MM.1S (cell line): ENCODE measurements around the gene TTLL6.

Source experiments
- DNase-seq: peaks from one replicate; pipeline ENCODE4 v3.0.0-alpha.2; 2015
- H2AFZ ChIP-seq: fragments of 300-600 bp; sonication (generic); 2 replicates; pipeline ENCODE4 v1.6.0; 2016; ENCODE audit warnings: antibody characterized with exemption, low read length
- H3F3A ChIP-seq: fragments of 300-600 bp; sonication (generic); 2 replicates; pipeline ENCODE4 v1.6.1; 2016; ENCODE audit warnings: mild to moderate bottlenecking, antibody characterized with exemption, low read length, moderate library complexity, mixed read lengths; ENCODE audit not compliant: insufficient read depth
- H3K27ac ChIP-seq: fragments of 300-600 bp; sonication (generic); 2 replicates; pipeline ENCODE4 v1.5.1; 2016; ENCODE audit warnings: mild to moderate bottlenecking, low read length
- H3K27me3 ChIP-seq: fragments of 300-600 bp; sonication (generic); replicated peaks from 2 replicates; pipeline ENCODE4 v1.6.0; 2016; ENCODE audit warnings: low read length; ENCODE audit not compliant: insufficient read depth
- H3K36me3 ChIP-seq: fragments of 300-600 bp; sonication (generic); replicated peaks from 2 replicates; pipeline ENCODE4 v1.6.1; 2016; ENCODE audit warnings: mild to moderate bottlenecking, low read length, mixed read lengths; ENCODE audit not compliant: insufficient read depth
- H3K4me1 ChIP-seq: fragments of 300-600 bp; sonication (generic); 2 replicates; pipeline ENCODE4 v1.6.1; 2016; ENCODE audit warnings: low read length, mixed read lengths
- H3K4me2 ChIP-seq: fragments of 300-600 bp; sonication (generic); 2 replicates; pipeline ENCODE4 v1.6.0; 2016; ENCODE audit warnings: low read depth, low read length
- H3K4me3 ChIP-seq: fragments of 300-600 bp; sonication (generic); 2 replicates; pipeline ENCODE4 v1.5.1; 2016; ENCODE audit warnings: low read length, mixed read lengths
- H3K79me2 ChIP-seq: fragments of 300-600 bp; sonication (generic); 2 replicates; pipeline ENCODE4 v1.6.1; 2016; ENCODE audit warnings: mixed run types, low read length, mixed read lengths
- H3K9ac ChIP-seq: fragments of 300-600 bp; sonication (generic); 2 replicates; pipeline ENCODE4 v1.6.1; 2016; ENCODE audit warnings: low read length, mixed read lengths
- H3K9me2 ChIP-seq: fragments of 300-600 bp; sonication (generic); replicated peaks from 2 replicates; pipeline ENCODE4 v1.6.1; 2016; ENCODE audit warnings: mild to moderate bottlenecking, low read length, mixed read lengths; ENCODE audit not compliant: insufficient read depth
- H3K9me3 ChIP-seq: fragments of 300-600 bp; sonication (generic); replicated peaks from 2 replicates; pipeline ENCODE4 v1.6.1; 2016; ENCODE audit warnings: mild to moderate bottlenecking, low read length, mixed read lengths; ENCODE audit not compliant: insufficient read depth
- H4K20me1 ChIP-seq: fragments of 300-600 bp; sonication (generic); 2 replicates; pipeline ENCODE4 v1.6.1; 2016; ENCODE audit warnings: mild to moderate bottlenecking, low read length, moderate library complexity, mixed read lengths; ENCODE audit not compliant: insufficient read depth
- EZH2 ChIP-seq: fragments of 300-600 bp; sonication (generic); optimal IDR thresholded peaks from 2 replicates; pipeline ENCODE3; 2017; ENCODE audit warnings: low read depth, mild to moderate bottlenecking, antibody characterized with exemption, low read length, mixed read lengths
- EZH2phosphoT487 ChIP-seq: fragments of 300-600 bp; sonication (generic); IDR thresholded peaks from 2 replicates; pipeline ENCODE4 v1.6.1; 2018; ENCODE audit warnings: antibody characterized with exemption, low read length
- TF ChIP-seq, protein P1 (sequence below): fragments of 300-600 bp; sonication (generic); IDR thresholded peaks from 2 replicates; pipeline ENCODE4 v1.5.1; 2016; ENCODE audit warnings: antibody characterized with exemption, low read length, mixed read lengths

Gene TTLL6

DNA sequence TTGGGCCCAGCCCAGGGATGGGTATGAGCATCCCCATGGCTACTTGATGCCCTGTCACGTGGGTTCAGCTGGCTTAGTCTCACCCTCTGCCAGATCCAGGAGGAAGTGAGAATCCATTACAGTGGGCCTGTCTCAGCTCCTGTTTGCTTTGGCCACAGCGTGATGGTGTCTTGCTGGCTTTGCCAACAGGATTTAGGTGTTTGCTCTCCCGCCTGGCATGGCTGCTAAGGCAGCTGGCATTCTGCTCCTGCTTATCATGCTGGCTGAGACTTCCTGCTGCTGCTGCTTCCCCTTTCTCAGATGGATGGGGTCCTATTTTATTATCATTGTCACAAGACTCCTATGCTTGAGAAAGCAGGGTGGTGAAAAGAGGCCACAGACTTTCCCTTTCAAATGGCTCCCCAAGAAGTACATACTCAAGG lies 60.2 kb downstream of the TTLL6 start:
- Histone ChIP-seq H3K79me2 (no peaks in the 10 kb centered on the region), H3F3A (no peaks in the 10 kb centered on the region), H3K9ac (no peak overlapping the region), H3K9me2 (no peaks in the 10 kb centered on the region), H4K20me1 (no peaks in the 10 kb centered on the region), H3K9me3 (no peaks in the 10 kb centered on the region), H2AFZ (no peak overlapping the region), H3K4me2 (no peak overlapping the region), H3K4me3 (no peak overlapping the region), H3K27me3 (peaks cover 76% of the 10 kb centered on the region), H3K36me3 (no peaks in the 10 kb centered on the region), H3K27ac (no peak overlapping the region), H3K4me1 (no peaks in the 10 kb centered on the region)
- TF ChIP-seq, protein P1, sequence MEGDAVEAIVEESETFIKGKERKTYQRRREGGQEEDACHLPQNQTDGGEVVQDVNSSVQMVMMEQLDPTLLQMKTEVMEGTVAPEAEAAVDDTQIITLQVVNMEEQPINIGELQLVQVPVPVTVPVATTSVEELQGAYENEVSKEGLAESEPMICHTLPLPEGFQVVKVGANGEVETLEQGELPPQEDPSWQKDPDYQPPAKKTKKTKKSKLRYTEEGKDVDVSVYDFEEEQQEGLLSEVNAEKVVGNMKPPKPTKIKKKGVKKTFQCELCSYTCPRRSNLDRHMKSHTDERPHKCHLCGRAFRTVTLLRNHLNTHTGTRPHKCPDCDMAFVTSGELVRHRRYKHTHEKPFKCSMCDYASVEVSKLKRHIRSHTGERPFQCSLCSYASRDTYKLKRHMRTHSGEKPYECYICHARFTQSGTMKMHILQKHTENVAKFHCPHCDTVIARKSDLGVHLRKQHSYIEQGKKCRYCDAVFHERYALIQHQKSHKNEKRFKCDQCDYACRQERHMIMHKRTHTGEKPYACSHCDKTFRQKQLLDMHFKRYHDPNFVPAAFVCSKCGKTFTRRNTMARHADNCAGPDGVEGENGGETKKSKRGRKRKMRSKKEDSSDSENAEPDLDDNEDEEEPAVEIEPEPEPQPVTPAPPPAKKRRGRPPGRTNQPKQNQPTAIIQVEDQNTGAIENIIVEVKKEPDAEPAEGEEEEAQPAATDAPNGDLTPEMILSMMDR, result no peak
- TF ChIP-seq EZH2 (no peak), EZH2phosphoT487 (no peak)
- DNase-seq, result no peak

DNA sequence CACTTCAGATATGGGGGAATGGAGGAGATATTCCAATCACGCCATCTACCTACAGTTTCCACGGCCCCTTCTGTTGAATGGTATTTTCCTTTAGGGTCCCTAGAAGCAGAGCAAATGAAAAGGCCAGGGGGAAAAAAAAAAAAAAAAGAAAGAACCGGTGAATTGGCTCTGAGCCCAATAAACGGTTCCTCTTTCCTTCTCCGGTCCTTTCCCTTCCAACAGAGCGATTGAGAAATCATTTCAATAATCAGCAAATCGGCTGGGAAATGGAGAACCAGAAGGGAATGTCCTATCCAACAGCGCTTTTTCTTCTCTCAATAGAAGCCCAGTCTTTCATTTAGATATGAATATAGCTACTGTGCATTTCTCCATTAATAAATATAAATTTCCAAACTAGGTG lies 61.7 kb downstream of the TTLL6 start:
- Histone ChIP-seq H3F3A (no peaks in the 10 kb centered on the region), H3K27me3 (peaks cover 79% of the 10 kb centered on the region), H3K9me3 (no peaks in the 10 kb centered on the region), H3K79me2 (no peaks in the 10 kb centered on the region), H3K36me3 (no peaks in the 10 kb centered on the region), H3K9ac (no peak overlapping the region), H3K9me2 (no peaks in the 10 kb centered on the region), H3K4me2 (no peak overlapping the region), H3K4me1 (no peaks in the 10 kb centered on the region), H3K4me3 (no peak overlapping the region), H3K27ac (no peak overlapping the region), H2AFZ (no peak overlapping the region), H4K20me1 (no peaks in the 10 kb centered on the region)
- TF ChIP-seq, protein P1, result no peak
- TF ChIP-seq EZH2phosphoT487 (no peak), EZH2 (no peak)
- no peak for DNase-seq

DNA sequence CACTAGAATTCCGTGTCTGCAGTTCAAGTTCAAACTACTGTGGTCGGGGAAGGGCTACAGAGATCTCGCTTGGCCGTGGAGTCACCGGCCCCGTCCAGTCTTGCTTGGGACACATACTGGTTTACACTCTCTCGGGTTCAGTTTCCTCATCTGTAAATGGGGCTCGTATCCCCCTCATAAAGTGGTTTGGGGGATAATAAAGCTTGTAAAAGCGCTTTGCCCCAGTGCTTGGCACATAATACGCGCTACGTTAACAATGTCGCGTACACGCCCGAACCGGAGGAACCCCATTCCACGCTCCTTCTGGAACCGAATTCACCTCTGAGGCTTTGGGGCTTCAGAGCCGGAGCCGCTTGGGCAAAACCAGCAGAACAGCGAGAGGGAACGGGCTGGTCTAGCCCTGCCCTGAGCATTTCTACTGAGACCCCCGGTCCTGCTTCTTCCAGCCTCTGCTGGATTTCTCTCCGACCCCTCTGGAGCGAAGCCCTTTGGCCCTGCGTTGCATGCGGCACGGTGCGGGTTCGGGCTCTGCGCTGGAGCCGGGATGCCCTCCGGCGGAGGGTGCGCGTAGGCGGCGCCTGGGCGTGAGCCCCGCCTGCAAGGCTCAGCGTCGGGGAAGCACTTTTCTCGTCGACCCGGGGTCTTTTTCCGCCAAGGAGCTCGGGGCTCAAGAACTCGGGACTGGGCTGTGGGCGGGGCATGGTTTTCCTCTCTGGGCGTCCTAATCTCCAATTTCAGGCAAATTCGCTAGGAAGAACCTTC lies 62.3 kb downstream of the TTLL6 start:
- Histone ChIP-seq H3K27me3 (peaks cover 84% of the 10 kb centered on the region), H2AFZ (no peak overlapping the region)

More for the DNA sequence above, 62.3 kb downstream of the TTLL6 start:
- Histone ChIP-seq H4K20me1 (no peaks in the 10 kb centered on the region), H3K4me1 (no peaks in the 10 kb centered on the region), H3K9me3 (no peaks in the 10 kb centered on the region), H3K79me2 (no peaks in the 10 kb centered on the region), H3K9me2 (no peaks in the 10 kb centered on the region), H3F3A (no peaks in the 10 kb centered on the region), H3K4me2 (no peak overlapping the region), H3K4me3 (no peak overlapping the region), H3K9ac (no peak overlapping the region), H3K36me3 (no peaks in the 10 kb centered on the region), H3K27ac (no peak overlapping the region)
- DNase-seq, result no peak
- TF ChIP-seq EZH2phosphoT487, result no peak
- TF ChIP-seq EZH2, result no peak
- TF ChIP-seq, protein P1, result no peak
